Fibroblast of lung (primary cell): Measurements from ENCODE around the gene NCOA1.
A peak's percentile ranks its signal among the peaks of the same experiment; 100 is the strongest.

Source experiments
- EZH2 ChIP-seq: IDR thresholded peaks from 2 replicates; pipeline ENCODE4 v1.5.1; 2012; ENCODE audit warnings: low read length, control low read depth, mild to moderate bottlenecking; ENCODE audit errors: missing control alignments
- TF ChIP-seq, protein P1 (sequence below), 2 donors: IDR thresholded peaks in 1 of 2; conservative IDR thresholded peaks in 1 of 2; 1 replicate in 1 of 2; 2 replicates in 1 of 2; pipeline ENCODE4 v1.5.1; 2011 to 2012; ENCODE audit warnings: low read length in 2 of 2, control low read depth in 1 of 2, inconsistent platforms in 1 of 2, low read depth in 1 of 2, mild to moderate bottlenecking in 1 of 2

DNA sequence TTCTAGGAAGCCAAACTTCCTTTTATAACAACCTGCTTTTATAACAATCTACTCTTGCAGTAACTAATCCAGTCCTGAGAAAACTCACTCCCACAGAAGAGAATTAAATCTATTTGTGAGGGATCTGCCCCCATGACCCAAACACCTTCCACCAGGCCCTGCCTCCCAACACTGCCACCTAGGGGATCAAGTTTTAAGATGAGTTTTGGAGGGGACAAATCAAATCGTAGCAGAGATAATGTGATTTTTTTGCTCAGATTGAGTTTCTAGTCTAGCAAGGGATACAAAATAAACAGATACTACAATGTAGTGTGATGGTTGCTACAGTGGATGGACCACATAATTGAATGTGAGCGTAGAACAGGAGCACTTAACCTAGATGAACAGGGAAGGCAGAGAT lies 52.2 kb downstream of the NCOA1 start:
- TF ChIP-seq, protein P1, sequence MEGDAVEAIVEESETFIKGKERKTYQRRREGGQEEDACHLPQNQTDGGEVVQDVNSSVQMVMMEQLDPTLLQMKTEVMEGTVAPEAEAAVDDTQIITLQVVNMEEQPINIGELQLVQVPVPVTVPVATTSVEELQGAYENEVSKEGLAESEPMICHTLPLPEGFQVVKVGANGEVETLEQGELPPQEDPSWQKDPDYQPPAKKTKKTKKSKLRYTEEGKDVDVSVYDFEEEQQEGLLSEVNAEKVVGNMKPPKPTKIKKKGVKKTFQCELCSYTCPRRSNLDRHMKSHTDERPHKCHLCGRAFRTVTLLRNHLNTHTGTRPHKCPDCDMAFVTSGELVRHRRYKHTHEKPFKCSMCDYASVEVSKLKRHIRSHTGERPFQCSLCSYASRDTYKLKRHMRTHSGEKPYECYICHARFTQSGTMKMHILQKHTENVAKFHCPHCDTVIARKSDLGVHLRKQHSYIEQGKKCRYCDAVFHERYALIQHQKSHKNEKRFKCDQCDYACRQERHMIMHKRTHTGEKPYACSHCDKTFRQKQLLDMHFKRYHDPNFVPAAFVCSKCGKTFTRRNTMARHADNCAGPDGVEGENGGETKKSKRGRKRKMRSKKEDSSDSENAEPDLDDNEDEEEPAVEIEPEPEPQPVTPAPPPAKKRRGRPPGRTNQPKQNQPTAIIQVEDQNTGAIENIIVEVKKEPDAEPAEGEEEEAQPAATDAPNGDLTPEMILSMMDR (conservative IDR thresholded peaks at IDR 0.05 in 1 of 2, IDR thresholded peaks at IDR 0.05 in 1 of 2; ENCODE audit: low read depth in 1 of 2, low read length in 2 of 2): peak in 1 of 2 donors; percentile 23
- TF ChIP-seq EZH2: no peak
